HG03342 (cell line): ENCODE results near the gene UBE2H.

Experiments
- ATAC-seq: cut with Tn5 transposase; IDR thresholded peaks from one replicate; pipeline ENCODE4 v1.9.1; 2021; ENCODE audit warnings: mild to moderate bottlenecking, moderate library complexity; ENCODE audit not compliant: unreplicated experiment

Gene UBE2H

DNA sequence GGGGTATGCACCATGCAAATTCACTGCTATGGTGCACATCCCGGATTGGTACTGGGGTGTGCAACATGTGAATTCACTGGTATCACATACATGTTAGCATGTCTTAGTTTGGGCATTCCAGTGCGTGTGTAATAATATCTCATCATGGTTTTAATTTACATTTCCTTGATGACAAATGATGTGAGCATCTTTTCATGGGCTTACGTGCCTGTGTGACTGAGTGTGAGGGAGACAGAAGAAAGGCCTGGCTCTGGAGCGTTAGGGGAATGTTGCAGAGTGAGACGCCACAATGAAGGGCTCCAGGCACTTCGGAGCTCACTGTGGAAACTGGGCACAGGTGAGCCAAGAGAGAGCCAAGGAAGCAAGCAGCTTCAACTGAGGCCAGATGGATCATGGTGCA, 162.6 kb downstream of the UBE2H start:
- no peak for ATAC-seq

GRCh38 chr7:129789652-129790051, 163.1 kb downstream of the UBE2H start:
- no peak for ATAC-seq

DNA sequence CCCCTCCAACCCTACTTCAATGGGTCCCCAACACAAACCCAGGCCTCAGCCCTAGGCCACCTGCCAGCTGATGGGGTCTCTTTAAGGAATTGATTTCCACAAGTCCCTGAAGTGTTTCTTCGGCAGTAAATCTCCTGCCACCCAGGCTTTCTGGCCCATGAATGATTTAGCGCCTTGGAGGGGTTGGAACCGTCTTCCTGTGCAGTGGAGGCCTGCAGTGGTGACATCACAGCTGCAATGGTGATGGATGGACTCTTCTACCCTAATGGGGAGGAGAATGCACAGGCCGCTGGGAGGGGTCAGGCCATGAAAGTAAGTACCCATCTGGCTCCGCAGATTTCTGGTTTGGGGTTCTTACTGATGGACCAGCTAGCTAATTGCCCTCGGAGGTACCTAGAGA, 163.8 kb downstream of the UBE2H start:
- ATAC-seq: no peak

DNA sequence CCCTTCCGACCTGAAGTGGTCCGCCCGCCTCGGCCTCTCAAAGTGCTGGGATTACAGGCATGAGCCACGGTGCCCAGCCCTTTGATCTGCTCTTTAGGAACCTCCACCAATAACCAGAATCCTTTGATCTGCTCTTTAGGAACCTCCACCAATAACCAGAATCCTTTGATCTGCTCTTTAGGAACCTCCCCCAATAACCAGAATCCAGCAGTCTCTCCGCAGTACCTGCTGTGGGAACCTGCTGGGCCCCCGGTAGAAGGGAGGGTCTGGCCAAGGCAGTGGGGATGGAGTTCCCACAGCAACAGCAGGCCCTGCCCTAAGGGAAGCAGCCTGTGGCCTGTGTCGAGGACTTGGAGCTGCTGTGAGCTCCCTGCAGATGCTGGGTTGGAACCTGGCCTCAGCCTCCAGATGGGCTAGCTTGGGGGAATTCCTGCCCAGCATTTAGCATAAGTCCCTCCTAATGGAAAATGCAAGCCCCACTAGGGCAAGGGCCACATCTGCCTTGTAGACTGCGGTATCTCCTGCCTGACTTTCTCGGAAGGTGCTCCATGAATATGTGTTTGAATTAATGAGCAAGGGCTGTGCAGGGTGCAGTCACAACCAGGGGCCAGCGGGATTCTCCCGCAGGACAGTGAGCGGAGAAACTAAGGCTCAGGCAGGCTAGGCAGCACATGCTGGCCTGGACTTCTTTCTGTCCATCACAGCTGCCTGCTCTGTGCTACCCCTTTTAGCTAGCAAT, 165.8 kb downstream of the UBE2H start:
- no peak for ATAC-seq

- ATAC-seq: no peak
Observed at GRCh38 chr7:129785685-129786514, 166.9 kb downstream of the UBE2H start.

DNA sequence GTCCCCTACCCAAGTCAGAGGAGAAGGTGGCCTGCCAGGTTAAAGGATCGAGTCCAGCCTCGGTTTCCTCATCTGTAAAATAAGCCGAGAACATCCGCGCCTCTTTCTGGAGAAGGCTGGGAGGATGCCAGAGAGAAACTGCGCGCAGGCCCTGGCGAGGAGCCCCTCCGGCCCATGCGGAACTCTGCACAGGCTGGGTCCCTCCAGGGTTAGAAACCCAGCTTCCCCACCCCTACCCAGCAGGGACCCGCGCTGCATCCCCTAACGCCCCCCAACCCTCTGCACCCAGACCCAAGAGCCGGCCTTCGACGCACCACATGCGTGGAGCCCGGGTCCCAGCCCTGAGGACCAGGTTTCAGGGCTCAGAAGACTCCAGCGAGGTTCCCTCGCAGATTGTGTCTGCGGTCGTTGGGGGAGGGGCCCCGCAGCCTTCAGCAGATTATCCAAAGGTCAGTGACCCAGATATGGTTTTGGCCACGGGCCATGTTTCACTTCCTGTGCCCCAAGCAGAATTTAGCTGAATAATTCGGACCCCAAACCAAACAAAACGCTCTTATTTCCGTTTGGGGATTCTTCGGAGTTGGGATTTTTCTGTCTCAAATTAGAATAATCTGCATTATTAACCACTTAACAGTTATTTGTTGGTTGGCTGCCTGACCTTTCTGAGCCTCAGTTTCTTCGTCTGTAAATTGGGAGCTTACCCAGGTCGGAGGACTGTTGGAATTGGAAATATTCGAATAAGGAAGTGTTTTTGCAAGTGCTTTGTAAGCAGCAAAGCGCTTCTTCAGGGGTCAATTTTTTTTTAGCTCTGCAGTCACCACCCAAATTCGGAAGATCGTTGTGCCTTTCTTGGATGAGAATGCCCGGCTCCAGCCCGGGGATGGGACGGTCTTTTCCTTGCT, 167.7 kb downstream of the UBE2H start:
- no peak for ATAC-seq

DNA sequence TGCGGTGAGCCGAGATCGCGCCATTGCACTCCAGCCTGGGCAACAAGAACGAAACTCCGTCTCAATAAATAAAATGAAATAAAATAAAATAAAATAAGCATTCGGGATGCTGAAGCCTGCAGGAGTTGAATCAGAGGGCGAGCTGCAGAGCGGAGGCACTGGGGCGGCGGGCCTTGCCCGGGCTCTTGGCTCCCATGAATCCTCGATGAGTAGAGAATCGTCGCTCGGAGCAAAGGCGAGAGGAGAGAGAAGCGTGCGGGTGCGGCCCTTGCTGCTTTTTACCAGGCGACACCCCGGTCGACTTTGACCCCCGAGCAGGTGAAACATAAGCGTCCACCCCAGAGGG, 168.3 kb downstream of the UBE2H start:
- no peak for ATAC-seq

GRCh38 chr7:129783584-129783919, 169.2 kb downstream of the UBE2H start:
- no peak for ATAC-seq

GRCh38 chr7:129782818-129783583, 169.8 kb downstream of the UBE2H start:
- ATAC-seq: no peak

- ATAC-seq: no peak
Observed at GRCh38 chr7:129781928-129782817, 170.6 kb downstream of the UBE2H start.

GRCh38 chr7:129780974-129781927, 171.5 kb downstream of the UBE2H start:
- no peak for ATAC-seq
